HG03103 (cell line): Measurements from ENCODE around the gene ANKRD55.
"Not testable (repeated sequence)": the region's sequence is repeated elsewhere in the genome, so short reads cannot be mapped to it uniquely, and the experiment has no call there.

ENCODE experiments used
- ATAC-seq: cut with Tn5 transposase; IDR thresholded peaks from one replicate; pipeline ENCODE4 v1.9.1; 2021; ENCODE audit warnings: low read depth; ENCODE audit not compliant: unreplicated experiment

ANKRD55 gene

GRCh38 chr5:56211298-56211865 lies 21.7 kb downstream of the ANKRD55 start:
- no peak for ATAC-seq

- ATAC-seq, result no peak
Observed at GRCh38 chr5:56208681-56209080, 24.4 kb downstream of the ANKRD55 start.

GRCh38 chr5:56207537-56207936 lies 25.6 kb downstream of the ANKRD55 start:
- no peak for ATAC-seq

- ATAC-seq, result no peak
Observed at GRCh38 chr5:56206126-56206910, 26.8 kb downstream of the ANKRD55 start.

GRCh38 chr5:56203936-56204335 lies 29.2 kb downstream of the ANKRD55 start:
- not testable (repeated sequence) for ATAC-seq

GRCh38 chr5:56202483-56202882 lies 30.6 kb downstream of the ANKRD55 start:
- no peak for ATAC-seq

GRCh38 chr5:56201762-56202261 lies 31.3 kb downstream of the ANKRD55 start:
- not testable (repeated sequence) for ATAC-seq

- no peak for ATAC-seq
Observed at GRCh38 chr5:56200971-56201666, 32.0 kb downstream of the ANKRD55 start.

- no peak for ATAC-seq
Observed at GRCh38 chr5:56195016-56195415, 38.1 kb downstream of the ANKRD55 start.

- no peak for ATAC-seq
Observed at GRCh38 chr5:56192246-56192645, 40.9 kb downstream of the ANKRD55 start.

GRCh38 chr5:56191656-56192055 lies 41.5 kb downstream of the ANKRD55 start:
- ATAC-seq, result no peak

GRCh38 chr5:56190497-56190896 lies 42.6 kb downstream of the ANKRD55 start:
- ATAC-seq, result no peak

GRCh38 chr5:56185768-56186311 lies 47.3 kb downstream of the ANKRD55 start:
- no peak for ATAC-seq

- no peak for ATAC-seq
Observed at GRCh38 chr5:56183506-56183905, 49.6 kb downstream of the ANKRD55 start.

- no peak for ATAC-seq
Observed at GRCh38 chr5:56179442-56179841, 53.7 kb downstream of the ANKRD55 start.

- ATAC-seq, result no peak
Observed at GRCh38 chr5:56178823-56179222, 54.3 kb downstream of the ANKRD55 start.

GRCh38 chr5:56176871-56177533 lies 56.1 kb downstream of the ANKRD55 start:
- ATAC-seq, result no peak

GRCh38 chr5:56176155-56176798 lies 56.9 kb downstream of the ANKRD55 start:
- no peak for ATAC-seq

- no peak for ATAC-seq
Observed at GRCh38 chr5:56175488-56175887, 57.6 kb downstream of the ANKRD55 start.

- ATAC-seq, result no peak
Observed at GRCh38 chr5:56175021-56175420, 58.1 kb downstream of the ANKRD55 start.
